ENCODE measurements around the gene AKAP5. TPM values are rescaled to one million over a fixed set of nuclear protein-coding genes. Genes with fewer than 3 reads are reported as not detected.
A peak's percentile ranks its signal among the peaks of the same experiment; 100 is the strongest.

AKAP5 gene
- 1.6 and 1.9 TPM in 2 replicates for total RNA-seq (2014; rRNA removed; shearing (Covaris generic))

GRCh38 chr14:64465191-64465822 is at the start of gene AKAP5:
TSS of gene AKAP5 (plus strand) at chr14:64465499. CDS start at chr14:64468395, 2,896 bp downstream.
- peak; percentile 6 for DNase-seq (ENCODE audit: low spot score)

- DNase-seq (ENCODE audit: low spot score): no peak
Measured at GRCh38 chr14:64416348-64416932, 48.9 kb upstream of the AKAP5 start.

- DNase-seq (ENCODE audit: low spot score): peak; percentile 70
Measured at GRCh38 chr14:64417055-64417770, 48.1 kb upstream of the AKAP5 start.

- DNase-seq (ENCODE audit: low spot score): no peak
Measured at GRCh38 chr14:64417771-64418125, 47.6 kb upstream of the AKAP5 start.

- DNase-seq (ENCODE audit: low spot score): no peak
Measured at GRCh38 chr14:64419003-64419402, 46.3 kb upstream of the AKAP5 start.

GRCh38 chr14:64421166-64421565 is 44.1 kb upstream of the AKAP5 start:
- DNase-seq (ENCODE audit: low spot score): peak; percentile 57

GRCh38 chr14:64422005-64422404 is 43.3 kb upstream of the AKAP5 start:
- no peak for DNase-seq (ENCODE audit: low spot score)

GRCh38 chr14:64422756-64423155 is 42.5 kb upstream of the AKAP5 start:
- no peak for DNase-seq (ENCODE audit: low spot score)

GRCh38 chr14:64423987-64424386 is 41.3 kb upstream of the AKAP5 start:
- peak; percentile 14 for DNase-seq (ENCODE audit: low spot score)

GRCh38 chr14:64434528-64434927 is 30.8 kb upstream of the AKAP5 start:
- DNase-seq (ENCODE audit: low spot score): no peak

GRCh38 chr14:64438181-64438841 is 27.0 kb upstream of the AKAP5 start:
- peak; percentile 67 for DNase-seq (ENCODE audit: low spot score)

- DNase-seq (ENCODE audit: low spot score): no peak
Measured at GRCh38 chr14:64439141-64439540, 26.2 kb upstream of the AKAP5 start.

- no peak for DNase-seq (ENCODE audit: low spot score)
Measured at GRCh38 chr14:64440494-64440893, 24.8 kb upstream of the AKAP5 start.

GRCh38 chr14:64442300-64442988 is 22.9 kb upstream of the AKAP5 start:
- no peak for DNase-seq (ENCODE audit: low spot score)

GRCh38 chr14:64444140-64444539 is 21.2 kb upstream of the AKAP5 start:
- no peak for DNase-seq (ENCODE audit: low spot score)

- DNase-seq (ENCODE audit: low spot score): peak; percentile 76
Measured at GRCh38 chr14:64444984-64445845, 20.1 kb upstream of the AKAP5 start.

- no peak for DNase-seq (ENCODE audit: low spot score)
Measured at GRCh38 chr14:64447876-64448670, 17.2 kb upstream of the AKAP5 start.

- no peak for DNase-seq (ENCODE audit: low spot score)
Measured at GRCh38 chr14:64450255-64450654, 15.0 kb upstream of the AKAP5 start.

GRCh38 chr14:64454671-64455070 is 10.6 kb upstream of the AKAP5 start:
- DNase-seq (ENCODE audit: low spot score): no peak

Data from A172 (cell line).